ENCODE data around the gene FMNL2.

DNA sequence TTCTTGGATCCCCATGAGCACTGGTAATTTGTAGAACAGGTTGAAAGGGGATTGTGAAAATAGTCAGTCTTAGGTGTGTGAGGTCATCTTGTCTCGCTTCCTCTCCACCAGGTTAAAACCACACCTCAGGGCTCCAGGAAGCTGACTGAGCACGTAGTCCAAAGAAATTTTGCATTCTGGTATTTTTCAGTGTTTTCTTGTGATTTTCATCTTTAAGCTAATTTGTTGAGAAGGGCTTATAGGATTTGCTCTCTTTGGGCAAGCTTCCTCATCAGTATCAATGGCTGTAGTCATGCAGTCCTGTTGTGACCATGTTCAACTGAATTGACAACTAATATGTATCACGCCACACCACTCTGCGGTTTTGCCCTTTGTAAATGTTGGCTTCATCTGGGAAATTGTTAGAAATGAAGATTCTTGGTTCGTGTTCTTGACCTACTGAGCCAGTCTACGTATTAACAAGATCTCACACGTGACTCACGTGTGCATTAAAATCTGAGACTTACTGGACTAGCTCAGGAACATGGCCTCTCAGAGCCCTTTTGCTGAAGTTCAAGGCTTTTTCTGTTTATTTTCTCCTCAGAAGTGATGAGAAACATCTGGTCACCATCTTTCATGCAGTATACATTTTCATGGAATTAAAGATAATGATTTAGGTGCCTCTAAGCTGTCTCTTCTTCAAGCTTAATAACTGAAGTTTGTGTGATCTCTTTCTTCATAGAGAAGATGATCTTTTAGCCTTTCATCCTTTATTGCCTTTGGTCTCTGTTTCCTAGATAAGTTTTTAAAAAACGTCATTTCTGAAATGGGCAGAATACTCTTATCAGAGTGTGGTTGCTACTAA lies 32.8 kb downstream of the FMNL2 start:
- TF ChIP-seq, protein P1, sequence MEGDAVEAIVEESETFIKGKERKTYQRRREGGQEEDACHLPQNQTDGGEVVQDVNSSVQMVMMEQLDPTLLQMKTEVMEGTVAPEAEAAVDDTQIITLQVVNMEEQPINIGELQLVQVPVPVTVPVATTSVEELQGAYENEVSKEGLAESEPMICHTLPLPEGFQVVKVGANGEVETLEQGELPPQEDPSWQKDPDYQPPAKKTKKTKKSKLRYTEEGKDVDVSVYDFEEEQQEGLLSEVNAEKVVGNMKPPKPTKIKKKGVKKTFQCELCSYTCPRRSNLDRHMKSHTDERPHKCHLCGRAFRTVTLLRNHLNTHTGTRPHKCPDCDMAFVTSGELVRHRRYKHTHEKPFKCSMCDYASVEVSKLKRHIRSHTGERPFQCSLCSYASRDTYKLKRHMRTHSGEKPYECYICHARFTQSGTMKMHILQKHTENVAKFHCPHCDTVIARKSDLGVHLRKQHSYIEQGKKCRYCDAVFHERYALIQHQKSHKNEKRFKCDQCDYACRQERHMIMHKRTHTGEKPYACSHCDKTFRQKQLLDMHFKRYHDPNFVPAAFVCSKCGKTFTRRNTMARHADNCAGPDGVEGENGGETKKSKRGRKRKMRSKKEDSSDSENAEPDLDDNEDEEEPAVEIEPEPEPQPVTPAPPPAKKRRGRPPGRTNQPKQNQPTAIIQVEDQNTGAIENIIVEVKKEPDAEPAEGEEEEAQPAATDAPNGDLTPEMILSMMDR (IDR thresholded peaks at IDR 0.05): no peak
- TF ChIP-seq POLR2AphosphoS5 (IDR thresholded peaks at IDR 0.05) (no peak), POLR2A (IDR thresholded peaks at IDR 0.05; ENCODE audit: low read depth) (no peak)

Measured in esophagus muscularis mucosa (tissue), 3 donors.